Ammon's horn (tissue), 1 donor: ENCODE measurements around the gene AQP4.
A peak's percentile ranks its signal among the peaks of the same experiment; 100 is the strongest.

Experiments
- DNase-seq: peaks from one replicate; pipeline ENCODE4 v3.0.0-alpha.2; 2016; ENCODE audit warnings: low spot score

The AQP4 gene

DNA sequence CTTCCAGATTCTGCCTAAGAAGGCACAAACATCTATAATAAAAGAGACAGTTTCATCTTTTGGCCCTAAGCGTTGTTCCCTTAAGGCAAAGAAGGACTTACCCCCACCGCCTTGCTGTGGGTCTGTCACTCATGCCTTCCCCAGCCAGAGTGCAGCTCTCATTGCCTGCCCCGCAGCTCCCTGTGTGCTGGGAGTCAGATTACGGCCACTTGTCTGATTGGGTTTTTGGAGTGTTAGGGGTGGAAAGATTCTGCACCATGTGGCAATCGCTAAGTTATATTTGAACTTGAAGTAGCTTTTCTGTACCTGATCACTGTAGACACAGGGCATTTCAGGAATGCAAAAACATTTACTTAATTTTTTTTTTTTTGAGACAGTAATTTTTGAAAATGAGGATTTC is at the start of gene AQP4:
Gene AQP4 (minus strand): TSS at position 151 of the 400 bp plus-strand sequence. CDS start 18 bp downstream, at position 133.
- peak; percentile 49 for DNase-seq

- no peak for DNase-seq
Observed at GRCh38 chr18:26911840-26912239, 46.3 kb upstream of the AQP4 start.

DNA sequence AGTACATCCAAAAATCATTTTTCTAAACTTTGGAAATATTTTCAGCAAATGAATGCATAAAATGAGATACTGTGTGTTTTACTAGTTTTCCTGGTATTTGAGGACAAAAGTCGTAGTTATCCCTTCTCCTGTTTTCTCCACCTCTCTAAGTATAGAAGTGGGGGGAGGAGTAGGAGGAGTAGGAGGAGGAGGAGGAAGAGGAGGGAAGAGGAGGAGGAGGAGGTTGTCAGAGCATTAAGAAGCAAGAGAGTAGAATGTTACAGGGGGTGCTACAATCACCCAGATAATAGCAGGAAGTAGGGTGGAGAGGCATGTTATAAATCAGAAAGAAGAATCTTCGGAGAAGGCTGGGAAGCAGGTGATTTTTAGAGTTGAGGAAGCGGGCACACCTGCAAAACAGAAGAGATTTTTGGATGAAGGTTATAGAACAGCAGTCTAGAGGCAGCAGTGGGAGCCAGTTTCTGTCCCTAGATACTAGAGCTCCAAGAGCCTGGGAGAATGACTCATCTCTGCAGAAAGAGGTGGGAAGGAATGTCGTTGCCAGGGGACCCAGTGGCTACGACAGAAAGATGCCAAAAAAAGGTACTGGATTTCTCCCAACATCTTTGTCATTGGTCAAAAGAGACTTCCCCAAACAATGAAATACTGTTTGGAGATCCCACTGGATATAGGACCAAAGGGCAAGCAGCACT is 44.2 kb upstream of the AQP4 start:
- DNase-seq: peak; percentile 79

DNA sequence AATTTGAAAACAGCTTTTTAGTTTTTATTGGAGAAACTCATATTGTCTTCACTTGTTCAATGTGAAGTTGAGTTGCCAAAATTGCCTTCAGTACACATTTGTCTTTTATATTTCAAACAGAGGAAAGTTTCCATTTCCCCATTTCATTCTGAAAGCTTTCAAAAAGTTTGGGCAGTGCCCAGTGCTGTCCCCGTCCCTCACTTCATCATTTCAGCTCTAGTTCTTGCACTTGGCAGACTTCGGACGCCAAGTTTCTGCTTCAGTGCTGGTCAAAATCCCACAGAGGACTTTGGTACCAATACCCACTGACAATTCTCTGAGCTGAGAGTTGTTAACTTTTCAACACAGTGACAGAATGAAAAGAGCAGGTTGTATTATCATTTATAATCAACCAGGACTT is 43.4 kb upstream of the AQP4 start:
- peak; percentile 67 for DNase-seq

- peak; percentile 72 for DNase-seq
Observed at GRCh38 chr18:26902291-26902690, 36.8 kb upstream of the AQP4 start.

DNA sequence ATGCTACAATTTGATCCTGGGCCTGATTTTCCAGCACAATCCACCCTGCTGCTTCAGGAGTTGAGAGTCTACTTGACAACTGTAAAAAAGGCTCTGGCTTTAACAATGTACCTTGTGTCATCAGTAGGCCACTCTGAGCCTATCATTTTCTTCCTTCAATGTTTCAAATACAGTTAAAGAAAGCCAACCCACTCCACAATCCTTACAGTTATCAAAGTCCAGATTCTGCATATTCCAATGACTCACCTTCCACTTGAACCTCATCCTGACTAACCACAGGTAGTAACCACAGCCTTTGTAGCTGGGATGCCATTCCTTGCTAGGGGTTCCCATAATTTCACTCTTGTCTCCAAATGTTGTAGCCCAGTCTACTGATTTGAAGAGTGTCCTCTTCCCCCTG is 35.5 kb upstream of the AQP4 start:
- DNase-seq: no peak

DNA sequence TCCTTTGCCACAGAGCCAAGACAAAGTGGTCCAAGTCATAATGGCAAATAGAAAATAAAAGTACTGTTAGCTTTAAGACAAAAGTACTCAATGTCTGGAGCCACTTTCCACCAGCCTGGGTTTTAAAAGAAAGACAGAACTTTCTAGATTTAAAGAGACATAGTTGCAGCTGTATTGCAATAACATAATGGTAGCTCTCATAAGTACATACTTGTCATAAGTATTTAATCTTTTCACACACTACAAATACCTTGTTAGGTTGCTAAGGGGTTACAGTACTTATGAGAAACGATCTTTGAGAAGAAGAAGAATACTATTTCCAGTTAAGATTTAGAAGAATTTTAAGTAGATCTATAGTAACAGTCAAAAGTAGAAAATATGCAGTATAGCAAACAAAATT is 28.9 kb upstream of the AQP4 start:
- DNase-seq: no peak

DNA sequence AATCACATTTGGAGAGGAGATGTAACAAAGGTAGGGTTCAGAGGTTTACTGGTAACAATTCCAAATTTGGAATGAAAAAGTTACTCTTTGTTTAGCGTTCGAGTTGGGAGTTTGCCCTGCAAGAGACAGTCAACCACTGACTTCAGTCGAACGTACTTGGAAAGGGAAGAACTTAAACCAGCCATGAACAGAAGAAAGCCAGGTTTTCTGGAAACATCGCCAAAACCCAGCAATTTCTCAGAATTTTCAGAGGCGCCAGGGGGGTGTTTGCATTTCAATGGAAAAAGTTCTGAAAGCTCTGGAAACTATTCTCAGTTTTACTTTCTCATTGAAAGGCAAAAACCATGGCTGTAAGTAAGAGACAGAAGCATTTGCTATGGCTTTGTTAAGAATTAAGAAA is 28.5 kb upstream of the AQP4 start:
- DNase-seq: peak; percentile 49

DNA sequence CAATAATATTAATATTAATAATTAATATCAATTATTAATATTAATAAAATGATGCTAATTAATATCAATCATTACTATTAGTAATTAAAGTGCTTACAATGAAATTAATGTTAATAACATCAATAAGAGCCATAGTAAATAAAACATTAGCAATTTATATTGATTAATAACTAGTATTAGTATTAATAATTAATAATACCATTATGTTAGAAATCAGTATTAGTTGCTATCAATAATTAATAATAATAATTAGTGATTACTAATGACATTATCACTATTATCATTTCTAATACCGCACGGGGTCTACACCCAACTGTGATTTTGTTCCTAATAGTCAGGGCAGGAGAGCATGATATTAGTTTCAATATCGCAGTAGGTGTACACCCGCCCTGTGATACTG is 22.8 kb upstream of the AQP4 start:
- DNase-seq: no peak

DNA sequence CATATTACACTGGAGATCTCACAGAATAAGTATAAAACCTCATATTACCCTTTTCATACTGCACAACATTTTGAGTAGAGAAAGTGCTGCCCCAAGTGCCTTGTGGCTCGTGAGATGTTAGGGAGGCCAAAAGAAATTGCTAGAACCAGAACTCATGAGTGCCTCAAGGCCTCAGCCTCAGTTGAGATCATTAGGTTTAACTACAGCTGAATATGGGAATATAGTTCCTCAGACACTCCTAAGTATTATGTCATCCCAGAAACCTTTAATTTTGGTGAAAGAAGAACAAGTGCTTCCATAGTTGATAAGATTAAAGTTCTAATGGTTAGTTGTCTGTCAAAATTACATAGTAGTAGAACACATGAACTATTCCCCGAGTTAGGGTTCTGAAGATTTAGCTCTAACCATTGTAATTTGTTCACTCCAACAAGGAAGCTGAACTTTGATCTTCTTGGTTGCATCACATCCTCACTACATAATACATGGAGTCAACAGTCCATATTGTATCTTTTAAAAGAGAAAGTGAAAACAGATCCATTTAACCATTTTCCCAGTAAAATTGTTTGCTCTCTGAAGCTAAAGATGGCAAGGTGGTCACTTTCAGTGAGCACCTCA is 9.6 kb upstream of the AQP4 start:
- DNase-seq: no peak

GRCh38 chr18:26874283-26874682 is 8.8 kb upstream of the AQP4 start:
- DNase-seq: no peak

DNA sequence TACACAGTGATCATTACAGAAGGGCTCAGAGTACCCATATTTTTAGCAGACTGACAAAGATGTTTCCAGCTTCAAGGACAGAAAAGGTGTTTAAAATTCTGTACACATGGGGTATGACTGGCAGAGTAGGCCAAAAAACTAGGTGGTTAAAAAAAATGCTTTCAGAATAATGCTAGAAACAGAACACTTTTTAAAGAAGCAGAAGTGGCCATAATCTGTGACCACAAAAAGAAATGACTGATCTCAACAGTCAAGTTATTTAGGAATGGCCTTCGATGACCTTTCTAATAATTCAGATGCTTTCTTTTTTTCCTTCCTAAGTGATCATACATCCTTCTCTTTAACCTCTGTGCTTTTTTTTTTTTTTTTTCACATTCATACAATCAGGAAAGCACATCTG is 4.1 kb upstream of the AQP4 start:
- DNase-seq: no peak

- peak; percentile 3 for DNase-seq
Observed at GRCh38 chr18:26868968-26869586, 3.6 kb upstream of the AQP4 start.

DNA sequence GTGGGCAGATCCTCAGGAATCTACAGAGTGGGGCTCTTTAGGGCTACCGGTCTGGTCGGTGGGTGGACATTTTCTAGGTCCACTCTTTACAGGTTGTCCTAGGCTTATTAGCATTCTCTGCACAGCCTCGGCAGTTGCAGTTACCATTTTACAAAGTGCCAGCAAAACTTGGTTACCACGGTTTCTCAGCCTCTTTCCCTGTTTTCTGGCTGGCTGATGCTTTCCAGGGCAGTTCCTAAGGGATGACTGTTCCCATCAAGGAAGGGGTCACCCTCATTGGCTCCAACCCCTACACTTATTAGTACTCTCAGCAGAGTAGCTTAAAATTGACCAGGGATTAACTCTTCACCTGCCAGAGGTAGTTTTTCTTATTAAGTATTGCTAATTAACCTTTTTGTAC is 2.0 kb upstream of the AQP4 start:
- peak; percentile 60 for DNase-seq

DNA sequence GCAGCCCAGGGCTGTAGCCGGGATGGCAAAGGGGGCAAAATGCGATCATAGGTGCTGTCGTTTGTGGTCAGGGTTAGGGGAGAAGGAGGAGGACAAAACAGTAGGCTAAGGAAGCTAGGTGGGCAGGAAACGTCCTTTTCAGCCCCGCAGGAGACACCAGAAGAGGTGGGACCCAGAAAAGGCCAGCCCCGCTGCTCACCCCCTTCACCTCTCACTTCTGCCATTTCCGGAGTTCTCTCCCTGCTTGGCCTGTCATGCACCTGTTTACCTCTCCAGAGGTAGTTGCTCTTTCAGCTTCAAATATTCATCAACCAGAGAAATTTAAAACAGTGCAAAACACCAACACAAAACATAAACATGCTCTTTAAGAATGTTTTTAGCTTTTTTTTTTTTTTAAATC is 849 bp downstream of the AQP4 start:
- DNase-seq: peak; percentile 11

DNA sequence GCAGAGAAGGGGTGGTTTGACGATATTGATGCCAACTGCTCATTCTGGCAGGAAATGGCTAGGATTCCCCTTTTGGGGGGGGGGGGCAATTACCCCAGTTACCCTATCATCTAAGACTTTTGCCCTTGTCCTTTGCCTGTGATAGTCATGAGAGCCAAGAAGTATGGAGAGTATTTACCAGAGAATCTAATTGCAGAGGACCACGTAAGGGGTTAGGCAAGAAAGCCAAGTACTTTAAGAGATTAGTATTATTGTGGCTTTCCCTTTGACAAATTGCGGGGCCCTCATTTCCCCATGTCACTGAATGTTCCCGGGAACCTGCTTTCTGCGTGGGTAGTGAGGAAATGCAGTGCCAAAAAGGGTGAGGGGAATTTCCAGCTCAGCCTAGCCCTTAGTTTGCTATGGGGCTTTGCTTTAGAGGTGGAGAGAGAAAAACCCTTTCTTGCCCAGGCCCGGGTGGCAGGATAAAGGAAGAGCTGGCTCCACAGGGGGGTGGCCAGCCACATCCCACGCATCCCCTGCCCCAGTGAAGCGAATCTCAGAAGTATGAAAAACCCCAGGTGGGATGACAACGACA is 1.5 kb downstream of the AQP4 start:
- peak; percentile 44 for DNase-seq

GRCh38 chr18:26863122-26863879 is 2.2 kb downstream of the AQP4 start:
- peak; percentile 88 for DNase-seq

GRCh38 chr18:26862084-26862483 is 3.4 kb downstream of the AQP4 start:
- DNase-seq: no peak

DNA sequence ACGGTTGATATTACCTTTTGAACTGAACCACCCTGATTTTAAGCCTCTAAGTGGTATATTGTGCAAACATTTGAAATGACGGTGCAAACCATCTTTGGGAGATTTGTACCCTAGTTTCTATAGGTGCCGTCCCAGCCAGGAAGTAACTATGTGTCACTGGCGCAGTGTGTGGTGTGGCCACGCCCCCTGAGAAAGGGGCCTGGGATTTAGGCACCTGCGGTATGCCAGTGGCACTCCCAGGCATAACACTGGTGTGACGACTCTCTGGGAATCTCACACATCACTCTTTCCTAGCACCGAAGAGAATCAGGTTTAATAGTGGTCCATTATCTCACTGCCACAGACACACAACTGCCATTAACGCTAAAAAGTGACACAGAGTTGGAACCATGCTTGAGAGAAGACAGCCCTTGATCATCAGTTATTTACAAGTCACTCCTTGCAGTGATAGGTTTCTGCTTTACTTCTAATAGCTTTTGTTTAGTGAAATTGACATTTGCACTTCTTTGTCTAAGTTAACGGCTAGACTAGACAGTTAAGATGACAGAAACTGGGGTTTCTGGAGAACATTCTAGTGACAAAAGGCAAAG is 11.1 kb downstream of the AQP4 start:
- no peak for DNase-seq

DNA sequence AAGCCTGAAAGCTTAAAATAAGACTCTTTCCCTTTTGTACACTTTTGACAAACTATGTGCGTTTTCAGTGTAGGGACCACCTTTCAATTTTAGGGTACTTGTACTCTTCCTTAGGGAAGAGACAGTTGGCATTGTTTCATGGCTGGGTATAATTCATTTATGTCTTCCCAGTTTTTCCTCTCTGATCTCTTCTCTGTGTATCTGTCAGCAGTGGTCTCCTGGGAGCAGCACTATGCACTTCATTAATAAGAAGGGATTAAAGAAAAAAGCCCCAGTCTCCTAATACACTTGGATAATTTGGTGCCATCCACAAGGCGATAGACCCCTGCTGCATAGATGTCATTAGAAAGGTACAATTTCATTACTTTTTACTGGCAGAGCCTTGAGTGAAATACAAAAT is 12.1 kb downstream of the AQP4 start:
- no peak for DNase-seq

DNA sequence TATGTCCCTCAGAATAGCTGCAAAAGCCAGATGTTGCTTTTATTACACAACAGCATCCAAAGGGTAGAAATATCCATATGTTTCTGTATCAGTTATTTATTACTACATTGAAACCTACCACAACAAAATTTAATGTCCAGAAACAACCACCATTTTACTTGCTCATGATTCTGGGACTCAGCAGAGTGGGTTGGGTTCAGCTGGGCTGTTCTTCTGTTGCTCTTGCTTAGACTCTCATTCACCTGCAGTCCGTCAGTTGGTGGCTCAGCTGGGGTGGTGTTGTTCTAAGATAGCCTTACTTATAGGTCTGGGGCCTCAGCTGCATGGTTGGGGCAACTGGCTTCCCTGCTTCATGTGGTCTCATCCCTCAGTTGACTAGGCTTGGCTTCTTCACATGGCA is 21.7 kb downstream of the AQP4 start:
- no peak for DNase-seq

GRCh38 chr18:26840965-26841364 is 24.5 kb downstream of the AQP4 start:
- DNase-seq: no peak
